ENCODE measurements around the gene PTH1R.

The PTH1R gene

GRCh38 chr3:46865031-46865507 lies 12.5 kb upstream of the PTH1R start:
- DNase-seq = no peak

GRCh38 chr3:46865546-46865945 lies 12.0 kb upstream of the PTH1R start:
- DNase-seq = no peak

GRCh38 chr3:46866032-46866595 lies 11.4 kb upstream of the PTH1R start:
- DNase-seq = no peak

GRCh38 chr3:46866720-46867549 lies 10.6 kb upstream of the PTH1R start:
- peak; percentile 74 for DNase-seq

- no peak for DNase-seq
Observed at GRCh38 chr3:46867550-46867898, 10.0 kb upstream of the PTH1R start.

- DNase-seq = no peak
Observed at GRCh38 chr3:46868287-46868686, 9.2 kb upstream of the PTH1R start.

- DNase-seq = no peak
Observed at GRCh38 chr3:46868948-46869347, 8.6 kb upstream of the PTH1R start.

- no peak for DNase-seq
Observed at GRCh38 chr3:46869440-46869839, 8.1 kb upstream of the PTH1R start.

- DNase-seq = no peak
Observed at GRCh38 chr3:46870651-46871050, 6.9 kb upstream of the PTH1R start.

GRCh38 chr3:46871222-46871621 lies 6.3 kb upstream of the PTH1R start:
- no peak for DNase-seq

GRCh38 chr3:46873521-46873920 lies 4.0 kb upstream of the PTH1R start:
- no peak for DNase-seq

- DNase-seq = no peak
Observed at GRCh38 chr3:46874430-46874829, 3.1 kb upstream of the PTH1R start.

- DNase-seq = no peak
Observed at GRCh38 chr3:46875560-46875959, 2.0 kb upstream of the PTH1R start.

GRCh38 chr3:46876313-46877300 lies 914 bp upstream of the PTH1R start:
- no peak for DNase-seq

GRCh38 chr3:46878781-46879436 lies 1.4 kb downstream of the PTH1R start:
- peak; percentile 37 for DNase-seq

GRCh38 chr3:46880884-46881595 lies 3.5 kb downstream of the PTH1R start:
- no peak for DNase-seq

- peak; percentile 17 for DNase-seq
Observed at GRCh38 chr3:46881596-46882376, 4.3 kb downstream of the PTH1R start.

GRCh38 chr3:46882377-46883053 lies 5.0 kb downstream of the PTH1R start:
- DNase-seq = peak; percentile 14

GRCh38 chr3:46883054-46883829 lies 5.7 kb downstream of the PTH1R start:
- peak; percentile 28 for DNase-seq

GRCh38 chr3:46883830-46884185 lies 6.3 kb downstream of the PTH1R start:
- DNase-seq = no peak

All from NCI-H82 (cell line).